GM12878 (cell line): ENCODE results near the gene SORL1. TPM values are rescaled to one million over a fixed set of nuclear protein-coding genes. Genes with fewer than 3 reads are reported as not detected.

Experiments
- ATAC-seq: fragments of 200-7000 bp; cut with Tn5 transposase; 3 replicates; pipeline ENCODE4 v1.9.1; 2020; ENCODE audit warnings: mild to moderate bottlenecking, moderate library complexity
- BruUV-seq: library from RNA; stranded (reverse); fragments of 400-500 nt; replicated peaks from 2 replicates; lab custom pipeline; 2021; lab: Mats Ljungman, UMichigan
- CTCF ChIA-PET: fragments of 300-600 bp; sonication (Branson Sonifier 250); formaldehyde crosslinking; extraction: SDS; loops from one replicate; lab custom pipeline; 2021; ENCODE audit warnings: inconsistent platforms; lab: Yijun Ruan, JAX
- POLR2A ChIA-PET: fragments of 350-600 bp; formaldehyde crosslinking; extraction: SDS; loops from one replicate; lab custom pipeline; 2021; ENCODE audit warnings: inconsistent platforms; lab: Charles Lee
- RAD21 ChIA-PET: fragments of 300-600 bp; sonication (Branson Sonifier 250); formaldehyde crosslinking; loops from one replicate; lab custom pipeline; 2023; ENCODE audit warnings: antibody characterized with exemption; ENCODE audit not compliant: unreplicated experiment; lab: Charles Lee
- SMC1A ChIA-PET: fragments of 300-600 bp; sonication (Branson Sonifier 250); formaldehyde crosslinking; loops from one replicate; lab custom pipeline; 2023; ENCODE audit not compliant: unreplicated experiment, uncharacterized antibody; lab: Charles Lee
- DNase-seq: peaks from one replicate; pipeline ENCODE4 v3.0.0-alpha.2; 2011; ENCODE audit warnings: low read depth, low spot score
- FAIRE-seq: peaks from 3 replicates; lab custom pipeline; 2011; peaks lifted over from hg19 to GRCh38; lab: Jason Lieb, UNC
- H2AFZ ChIP-seq: 2 replicates; pipeline ENCODE4 v1.6.0; 2011; ENCODE audit warnings: low read depth, low read length, control low read depth; ENCODE audit not compliant: control insufficient read depth
- H3K27ac ChIP-seq: 2 replicates; pipeline ENCODE4 v1.5.1; 2011; ENCODE audit warnings: control low read depth; ENCODE audit not compliant: control insufficient read depth, insufficient read depth
- H3K27me3 ChIP-seq, 2 experiments: replicated peaks in 1 of 2; 2 replicates each; pipeline versions ENCODE4 v1.6.0 to v1.6.1; 2011; ENCODE audit warnings: low read length in 1 of 2; ENCODE audit not compliant: control insufficient read depth in 2 of 2, insufficient read depth in 2 of 2
- H3K36me3 ChIP-seq, 2 experiments: 2 replicates each; pipeline ENCODE4 v1.5.1; 2011; ENCODE audit warnings: low read length in 1 of 2; ENCODE audit not compliant: control insufficient read depth in 2 of 2, insufficient read depth in 2 of 2
- H3K4me1 ChIP-seq: 2 replicates; pipeline ENCODE4 v1.6.1; 2011; ENCODE audit warnings: mild to moderate bottlenecking, low read length, moderate library complexity, mixed read lengths; ENCODE audit not compliant: control insufficient read depth, insufficient read depth
- H3K4me2 ChIP-seq: 2 replicates; pipeline ENCODE4 v1.6.0; 2011; ENCODE audit warnings: control low read depth; ENCODE audit not compliant: control insufficient read depth, insufficient read depth
- H3K4me3 ChIP-seq: fragments of 200-600 bp; sonication (generic); 2 replicates; pipeline ENCODE4 v1.5.1; 2016
- H3K79me2 ChIP-seq: 2 replicates; pipeline ENCODE4 v1.6.0; 2011; ENCODE audit warnings: low read length; ENCODE audit not compliant: control insufficient read depth, insufficient read depth
- H3K9ac ChIP-seq: 2 replicates; pipeline ENCODE4 v1.8.0; 2011; ENCODE audit warnings: low read length, control low read depth, mixed read lengths; ENCODE audit not compliant: control insufficient read depth, insufficient read depth
- H3K9me3 ChIP-seq: replicated peaks from 3 replicates; pipeline ENCODE4 v1.5.1; 2011; ENCODE audit warnings: mild to moderate bottlenecking, low read length; ENCODE audit not compliant: control insufficient read depth, insufficient read depth
- H4K20me1 ChIP-seq: 2 replicates; pipeline ENCODE4 v1.6.0; 2011; ENCODE audit not compliant: control insufficient read depth, insufficient read depth
- CHD1 ChIP-seq: IDR thresholded peaks from 2 replicates; pipeline ENCODE4 v1.6.1; 2012; ENCODE audit warnings: low read depth, low read length, improper control_type of control experiment
- CREM ChIP-seq: IDR thresholded peaks from 2 replicates; pipeline ENCODE4 v1.6.1; 2014; ENCODE audit warnings: antibody characterized with exemption, low read depth
- ETV6 ChIP-seq, 2 experiments: fragments of 450-650 bp in 1 of 2; IDR thresholded peaks in 1 of 2; conservative IDR thresholded peaks in 1 of 2; 2 replicates each; pipeline ENCODE4 v1.6.1; 2014; ENCODE audit warnings: antibody characterized with exemption in 1 of 2, borderline replicate concordance in 1 of 2, low read depth in 1 of 2, mild to moderate bottlenecking in 1 of 2, moderate library complexity in 1 of 2
- EZH2 ChIP-seq: IDR thresholded peaks from 2 replicates; pipeline ENCODE4 v1.6.1; 2012; ENCODE audit warnings: low read depth, mild to moderate bottlenecking, control low read depth, inconsistent platforms, low read length, borderline replicate concordance; ENCODE audit not compliant: control insufficient read depth
- IKZF1 ChIP-seq: fragments of 450-650 bp; conservative IDR thresholded peaks from 2 replicates; pipeline ENCODE4 v1.6.1; 2017; ENCODE audit warnings: antibody characterized with exemption, mild to moderate bottlenecking
- RAD21 ChIP-seq: IDR thresholded peaks from 2 replicates; pipeline ENCODE4 v1.6.1; 2011; ENCODE audit warnings: mild to moderate bottlenecking, low read depth, low read length, moderate library complexity; ENCODE audit not compliant: insufficient read depth
- RELA ChIP-seq: fragments of 450-650 bp; IDR thresholded peaks from 2 replicates; pipeline ENCODE4 v1.8.0; 2014; ENCODE audit warnings: borderline replicate concordance; ENCODE audit not compliant: partially characterized antibody
- RELB ChIP-seq: fragments of 450-650 bp; IDR thresholded peaks from 2 replicates; pipeline ENCODE4 v1.6.1; 2017; ENCODE audit warnings: low read depth, mild to moderate bottlenecking, moderate library complexity
- SP1 ChIP-seq: IDR thresholded peaks from one replicate; pipeline ENCODE4 v1.6.1; 2011; ENCODE audit warnings: low read depth, low read length
- SUZ12 ChIP-seq: fragments of 200-600 bp; sonication (generic); IDR thresholded peaks from one replicate; pipeline ENCODE4 v1.6.1; 2018; ENCODE audit warnings: antibody characterized with exemption, mild to moderate bottlenecking; ENCODE audit not compliant: unreplicated experiment
- TBL1XR1 ChIP-seq: IDR thresholded peaks from 2 replicates; pipeline ENCODE4 v1.6.1; 2012; ENCODE audit warnings: low read depth, low read length, improper control_type of control experiment
- TCF3 ChIP-seq: IDR thresholded peaks from 2 replicates; pipeline ENCODE4 v1.6.1; 2012; ENCODE audit warnings: low read depth, mild to moderate bottlenecking, low read length, borderline replicate concordance; ENCODE audit not compliant: insufficient read depth
- TCF7 ChIP-seq: IDR thresholded peaks from 2 replicates; pipeline ENCODE4 v1.6.1; 2014; ENCODE audit warnings: antibody characterized with exemption, borderline replicate concordance
- WGBS: methylation state at CpG from one replicate; pipeline ENCODE4 v1.1.6; 2016; ENCODE audit warnings: low lambda C conversion rate; ENCODE audit not compliant: insufficient replicate concordance, insufficient coverage; ENCODE audit errors: missing lambda C conversion rate; 5-methylcytosine and 5-hydroxymethylcytosine counted together
- in situ Hi-C: fragments of 300-500 bp; cut with MboI; formaldehyde crosslinking; loops from 9 replicates; pipeline ENCODE4 v1.14.3; 2018; ENCODE audit warnings: mixed read lengths
- intact Hi-C: fragments of 100-400 bp; cut with micrococcal nuclease; formaldehyde crosslinking; loops from one replicate; pipeline ENCODE4 v1.14.2; 2022; ENCODE audit not compliant: unreplicated experiment
- polyA plus RNA-seq, 11 experiments: library from polyadenylated mRNA; depleted of rRNA in 4 of 11; unstranded in 6 of 11; stranded (reverse) in 5 of 11; fragments of >200 nt; fragmentation: Nextera tagmentation in 4 of 11; fragmentation: Illumina TruSeq in 1 of 11; extraction: Ambion mirVana in 4 of 11; extraction: Trizol in 1 of 11; gene quantifications; 1 replicate in 1 of 11; 2 replicates in 10 of 11; pipeline versions ENCODE4 v1.2.1 to v1.2.3, GENCODE V29; 2011 to 2016; ENCODE audit warnings: inconsistent platforms in 2 of 11, missing spikeins in 2 of 11, low read depth in 1 of 11
- total RNA-seq, 4 experiments: library from RNA; depleted of rRNA in 3 of 4; stranded (reverse); fragments of >200 nt in 3 of 4; fragmentation: Illumina TruSeq in 1 of 4; extraction: Trizol in 1 of 4; gene quantifications; 2 replicates each; pipeline versions ENCODE4 v1.2.1 to v1.2.3, GENCODE V29; 2013 to 2021
- TF ChIP-seq, protein P1 (sequence below): fragments of 450-650 bp; IDR thresholded peaks from 2 replicates; pipeline ENCODE4 v1.6.1; 2018; ENCODE audit warnings: mild to moderate bottlenecking, low read depth, moderate library complexity; ENCODE audit not compliant: partially characterized antibody
- TF ChIP-seq, protein P2 (sequence below): IDR thresholded peaks from 2 replicates; pipeline ENCODE4 v1.6.1; 2011; ENCODE audit warnings: mild to moderate bottlenecking, low read depth, low read length, moderate library complexity; ENCODE audit not compliant: insufficient replicate concordance

SORL1 gene
- total and polyA plus RNA-seq, 10 of the 15 experiments (the other 5 are each of a cell fraction or from before 2014, with no cell fraction given) = 20.2 to 107 (median 59.9) TPM

DNA sequence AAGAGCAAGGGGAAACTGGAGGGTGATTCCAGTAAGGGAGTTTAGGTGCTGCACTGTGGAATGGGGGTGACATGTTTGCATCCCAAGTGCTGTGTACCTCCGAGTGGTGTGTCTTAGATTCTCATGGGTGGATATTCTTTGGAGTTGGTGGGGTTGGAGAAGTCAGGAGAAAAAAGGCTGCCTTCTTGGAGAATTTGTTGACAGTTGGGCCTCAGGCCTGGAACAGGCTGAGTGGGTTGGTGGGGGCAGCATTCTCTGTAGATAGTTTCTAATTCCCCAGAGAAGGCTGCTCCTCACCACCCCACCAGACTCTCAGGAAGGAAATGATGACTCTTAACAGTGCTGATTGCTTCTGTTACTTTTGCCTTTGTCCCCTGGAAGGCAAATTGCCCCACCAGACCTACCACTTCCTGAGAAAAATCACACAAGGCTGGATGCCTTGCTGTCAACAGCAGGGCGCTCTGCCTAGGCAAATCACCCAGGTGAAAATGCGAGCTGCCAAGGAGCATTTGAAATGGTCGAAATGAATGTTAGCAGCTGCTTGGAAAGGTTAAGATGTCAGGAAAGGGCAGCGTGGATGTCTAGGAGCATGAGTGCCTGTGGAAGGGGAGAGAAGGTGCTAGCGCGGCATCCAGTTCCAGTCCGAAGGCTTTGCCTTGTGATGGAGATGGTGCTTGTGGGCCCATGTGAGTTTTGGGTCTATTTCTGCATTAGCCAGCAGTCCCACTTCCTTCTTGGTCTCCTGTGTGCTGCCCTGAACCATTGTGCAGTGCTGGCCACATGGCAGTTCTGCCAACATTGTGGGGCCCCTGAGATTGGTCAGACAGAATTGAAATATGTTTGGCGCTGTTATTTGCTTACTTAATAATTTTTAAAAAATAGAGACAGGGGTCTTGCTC, 30.4 kb downstream of the SORL1 start:
- intact Hi-C loops = loop anchor here (2.0 kb wide), 1 partner anchor 28 kb away; no protein-coding TSS in a partner anchor
- Histone ChIP-seq H3K27me3 (no peaks in the 10 kb centered on the region), H4K20me1 (no peaks in the 10 kb centered on the region; the same call in 1 of the 2 replicates), H3K79me2 (peaks cover 56% of the 10 kb centered on the region), H2AFZ (no peak overlapping the region), H3K9me3 (no peaks in the 10 kb centered on the region), H3K4me3 (peak overlapping the region; percentile 36), H3K4me1 (peaks cover 37% of the 10 kb centered on the region), H3K4me2 (peak overlapping the region; percentile 70), H3K36me3 (peaks cover 36 to 39% of the 10 kb centered on the region in 2 experiments), H3K9ac (peak overlapping the region; percentile 46), H3K27ac (peak overlapping the region; percentile 77)
- SMC1A ChIA-PET = interaction anchor here (0.8 to 3.3 kb wide), 20 partner anchors 12 to 173 kb away, joined by 3 to 34 read pairs (median 4); partner anchors contain the start of gene SORL1-AS1
- in situ Hi-C loops = no loop called here
- peak; percentile 93 for DNase-seq
- RAD21 ChIA-PET = interaction anchor here (1.1 to 2.3 kb wide), 7 partner anchors 12 to 146 kb away, joined by 5 to 13 read pairs (median 6); no protein-coding TSS in a partner anchor
- CTCF ChIA-PET = interaction anchor here (0.8 to 3.5 kb wide), 10 partner anchors 11 to 191 kb away, joined by 3 to 11 read pairs (median 4); partner anchors contain the start of genes SORL1 and SORL1-AS1
- POLR2A ChIA-PET = interaction anchor here (0.8 to 3.2 kb wide), 7 partner anchors 8 to 57 kb away, joined by 3 to 13 read pairs (median 3); no protein-coding TSS in a partner anchor
- FAIRE-seq = no peak
- 34% methylated on average over 9 of the region's 9 CpGs for WGBS
- ATAC-seq = peak; percentile 93
- TSS peak; percentile 32 for BruUV-seq
- TF ChIP-seq EZH2 (no peak), ETV6 (conservative IDR thresholded peaks at IDR 0.05 in 1 of 2, IDR thresholded peaks at IDR 0.05 in 1 of 2; ENCODE audit: borderline replicate concordance in 1 of 2, low read depth in 1 of 2) (peak in 1 of 2 experiments; percentile 90; a peak in 2 of 4 replicates), CREM (no peak; the same call in 1 of the 2 replicates), TCF3 (no peak), CHD1 (no peak), RELB (peak; percentile 25; the same call in 1 of the 2 replicates), SUZ12 (no peak), RELA (no peak), IKZF1 (peak; percentile 70), TBL1XR1 (no peak), TCF7 (no peak), RAD21 (no peak), SP1 (no peak)
- TF ChIP-seq, protein P1, sequence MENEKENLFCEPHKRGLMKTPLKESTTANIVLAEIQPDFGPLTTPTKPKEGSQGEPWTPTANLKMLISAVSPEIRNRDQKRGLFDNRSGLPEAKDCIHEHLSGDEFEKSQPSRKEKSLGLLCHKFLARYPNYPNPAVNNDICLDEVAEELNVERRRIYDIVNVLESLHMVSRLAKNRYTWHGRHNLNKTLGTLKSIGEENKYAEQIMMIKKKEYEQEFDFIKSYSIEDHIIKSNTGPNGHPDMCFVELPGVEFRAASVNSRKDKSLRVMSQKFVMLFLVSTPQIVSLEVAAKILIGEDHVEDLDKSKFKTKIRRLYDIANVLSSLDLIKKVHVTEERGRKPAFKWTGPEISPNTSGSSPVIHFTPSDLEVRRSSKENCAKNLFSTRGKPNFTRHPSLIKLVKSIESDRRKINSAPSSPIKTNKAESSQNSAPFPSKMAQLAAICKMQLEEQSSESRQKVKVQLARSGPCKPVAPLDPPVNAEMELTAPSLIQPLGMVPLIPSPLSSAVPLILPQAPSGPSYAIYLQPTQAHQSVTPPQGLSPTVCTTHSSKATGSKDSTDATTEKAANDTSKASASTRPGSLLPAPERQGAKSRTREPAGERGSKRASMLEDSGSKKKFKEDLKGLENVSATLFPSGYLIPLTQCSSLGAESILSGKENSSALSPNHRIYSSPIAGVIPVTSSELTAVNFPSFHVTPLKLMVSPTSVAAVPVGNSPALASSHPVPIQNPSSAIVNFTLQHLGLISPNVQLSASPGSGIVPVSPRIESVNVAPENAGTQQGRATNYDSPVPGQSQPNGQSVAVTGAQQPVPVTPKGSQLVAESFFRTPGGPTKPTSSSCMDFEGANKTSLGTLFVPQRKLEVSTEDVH = no peak
- TF ChIP-seq, protein P2, sequence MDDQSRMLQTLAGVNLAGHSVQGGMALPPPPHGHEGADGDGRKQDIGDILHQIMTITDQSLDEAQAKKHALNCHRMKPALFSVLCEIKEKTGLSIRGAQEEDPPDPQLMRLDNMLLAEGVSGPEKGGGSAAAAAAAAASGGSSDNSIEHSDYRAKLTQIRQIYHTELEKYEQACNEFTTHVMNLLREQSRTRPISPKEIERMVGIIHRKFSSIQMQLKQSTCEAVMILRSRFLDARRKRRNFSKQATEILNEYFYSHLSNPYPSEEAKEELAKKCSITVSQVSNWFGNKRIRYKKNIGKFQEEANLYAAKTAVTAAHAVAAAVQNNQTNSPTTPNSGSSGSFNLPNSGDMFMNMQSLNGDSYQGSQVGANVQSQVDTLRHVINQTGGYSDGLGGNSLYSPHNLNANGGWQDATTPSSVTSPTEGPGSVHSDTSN = no peak
